Measurements from ENCODE around the gene WDR33.

WDR33 gene

GRCh38 chr2:127697482-127698180, 113.3 kb downstream of the WDR33 start:
- H3K36me3 ChIP-seq (ENCODE audit: insufficient read depth, low read length): no peaks in the 10 kb centered on the region; the same call in 1 of the 2 replicates
- H3K4me3 ChIP-seq (ENCODE audit: low read depth, low read length, poor library complexity, severe bottlenecking): no peak overlapping the region
- H2AFZ ChIP-seq (ENCODE audit: low read length): no peak overlapping the region
- H3K9ac ChIP-seq (ENCODE audit: low read length): no peak overlapping the region
- H3K9me2 ChIP-seq (ENCODE audit: low read depth, low read length): no peaks in the 10 kb centered on the region
- no peaks in the 10 kb centered on the region for H3K79me2 ChIP-seq (ENCODE audit: insufficient read depth, low read length)
- H3K27ac ChIP-seq (ENCODE audit: low read depth, low read length, poor library complexity, severe bottlenecking): no peak overlapping the region
- no peak overlapping the region for H3K4me2 ChIP-seq (ENCODE audit: low read length)
- H4K20me1 ChIP-seq (ENCODE audit: insufficient read depth, low read length): no peaks in the 10 kb centered on the region
- TF ChIP-seq CTCF (IDR thresholded peaks at IDR 0.05; ENCODE audit: low read length) (no peak), EZH2 (IDR thresholded peaks at IDR 0.05; ENCODE audit: borderline replicate concordance, low read length) (no peak)
- H3K9me3 ChIP-seq (ENCODE audit: low read length): no peaks in the 10 kb centered on the region
- H3F3A ChIP-seq (ENCODE audit: insufficient read depth, low read length): no peaks in the 10 kb centered on the region
- no peaks in the 10 kb centered on the region for H3K27me3 ChIP-seq (ENCODE audit: insufficient read depth, low read length)
- H3K4me1 ChIP-seq (ENCODE audit: insufficient read depth, low read length, severe bottlenecking): peaks cover 15% of the 10 kb centered on the region

DNA sequence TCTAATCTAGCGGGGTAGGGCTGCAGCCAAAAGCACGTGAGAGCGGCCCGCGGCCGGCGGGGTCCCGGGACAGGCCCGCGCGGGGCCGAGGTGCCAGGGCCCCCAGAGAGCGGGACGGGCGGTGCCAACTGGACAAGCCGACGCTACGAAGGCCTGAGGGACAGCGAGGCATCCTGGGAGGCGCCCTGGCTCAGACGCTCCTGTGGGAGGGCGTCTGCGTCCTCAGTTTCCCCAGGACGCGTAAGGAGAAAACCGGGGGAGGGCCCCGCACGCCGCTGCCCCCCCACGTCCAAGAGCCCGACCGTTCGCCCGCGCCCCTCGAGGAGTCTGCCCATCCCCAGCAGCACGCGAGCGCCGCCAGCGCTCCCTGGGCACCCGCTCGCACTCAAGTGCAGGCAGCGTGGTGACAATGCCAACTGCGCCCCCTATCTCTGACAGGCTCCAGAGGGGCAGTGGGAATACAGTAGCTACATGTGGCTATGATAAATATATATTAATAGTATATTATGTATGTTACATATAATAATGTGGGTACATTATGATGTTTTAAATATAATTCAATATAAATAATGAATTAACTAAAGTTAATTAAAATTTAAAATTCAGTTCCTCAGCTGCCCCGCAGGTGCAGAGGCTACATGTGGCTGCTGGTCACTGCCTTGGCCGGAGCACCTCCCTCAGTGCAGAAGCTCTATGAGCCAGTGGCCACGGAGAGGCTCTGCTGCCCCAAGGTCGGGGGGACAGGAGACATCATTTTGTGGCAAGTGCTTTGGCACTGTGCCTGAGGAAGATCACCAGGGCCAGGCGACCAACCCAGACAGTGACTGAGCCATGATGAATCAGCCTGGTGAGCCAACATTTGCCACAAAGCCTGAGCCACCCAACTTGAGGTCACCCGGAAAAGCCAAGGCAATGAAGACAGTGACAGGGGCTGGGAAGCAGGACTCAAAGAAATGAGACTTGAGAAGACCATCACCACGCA, 115.2 kb downstream of the WDR33 start:
- H2AFZ ChIP-seq (ENCODE audit: low read length): no peak overlapping the region
- H3K9ac ChIP-seq (ENCODE audit: low read length): no peak overlapping the region
- no peak overlapping the region for H3K4me2 ChIP-seq (ENCODE audit: low read length)

GRCh38 chr2:127694986-127695385, 116.0 kb downstream of the WDR33 start:
- Histone ChIP-seq H3K4me3 (ENCODE audit: low read depth, low read length, poor library complexity, severe bottlenecking) (no peak overlapping the region), H3K27ac (ENCODE audit: low read depth, low read length, poor library complexity, severe bottlenecking) (no peak overlapping the region), H3K9ac (ENCODE audit: low read length) (no peak overlapping the region), H3K27me3 (ENCODE audit: insufficient read depth, low read length) (no peaks in the 10 kb centered on the region), H3F3A (ENCODE audit: insufficient read depth, low read length) (no peaks in the 10 kb centered on the region), H2AFZ (ENCODE audit: low read length) (no peak overlapping the region), H3K79me2 (ENCODE audit: insufficient read depth, low read length) (no peaks in the 10 kb centered on the region), H3K4me2 (ENCODE audit: low read length) (no peak overlapping the region), H3K4me1 (ENCODE audit: insufficient read depth, low read length, severe bottlenecking) (no peaks in the 10 kb centered on the region), H4K20me1 (ENCODE audit: insufficient read depth, low read length) (no peaks in the 10 kb centered on the region), H3K9me2 (ENCODE audit: low read depth, low read length) (no peaks in the 10 kb centered on the region), H3K36me3 (ENCODE audit: insufficient read depth, low read length) (no peaks in the 10 kb centered on the region; the same call in 1 of the 2 replicates), H3K9me3 (ENCODE audit: low read length) (peaks cover 9% of the 10 kb centered on the region; the same call in 1 of the 2 replicates)
- no peak for TF ChIP-seq EZH2 (IDR thresholded peaks at IDR 0.05; ENCODE audit: borderline replicate concordance, low read length)
- TF ChIP-seq CTCF (IDR thresholded peaks at IDR 0.05; ENCODE audit: low read length): no peak

More for the DNA sequence above, 115.2 kb downstream of the WDR33 start:
- Histone ChIP-seq H3K79me2 (ENCODE audit: insufficient read depth, low read length) (no peaks in the 10 kb centered on the region), H3K27me3 (ENCODE audit: insufficient read depth, low read length) (no peaks in the 10 kb centered on the region), H3K4me1 (ENCODE audit: insufficient read depth, low read length, severe bottlenecking) (peaks cover 5% of the 10 kb centered on the region), H3K9me3 (ENCODE audit: low read length) (0 out of 2 replicates have a peak, but pooled peaks cover under 1% of the 10 kb centered on the region), H4K20me1 (ENCODE audit: insufficient read depth, low read length) (no peaks in the 10 kb centered on the region), H3F3A (ENCODE audit: insufficient read depth, low read length) (no peaks in the 10 kb centered on the region), H3K9me2 (ENCODE audit: low read depth, low read length) (no peaks in the 10 kb centered on the region), H3K4me3 (ENCODE audit: low read depth, low read length, poor library complexity, severe bottlenecking) (no peak overlapping the region), H3K36me3 (ENCODE audit: insufficient read depth, low read length) (no peaks in the 10 kb centered on the region; the same call in 1 of the 2 replicates), H3K27ac (ENCODE audit: low read depth, low read length, poor library complexity, severe bottlenecking) (no peak overlapping the region)
- TF ChIP-seq CTCF (IDR thresholded peaks at IDR 0.05; ENCODE audit: low read length): no peak
- TF ChIP-seq EZH2 (IDR thresholded peaks at IDR 0.05; ENCODE audit: borderline replicate concordance, low read length): no peak

Measured in OCI-LY1 (cell line).